Activated T-cell treated with anti-CD3 and anti-CD28 coated beads, Interleukin-2, amount 50 U/mL, for 1 hour (primary cell): ENCODE results near the gene EIF3I.
"Not testable (repeated sequence)": the region's sequence is repeated elsewhere in the genome, so short reads cannot be mapped to it uniquely, and the experiment has no call there.

Source experiments
- DNase-seq: peaks from one replicate; pipeline ENCODE4 v3.0.0-alpha.2; 2020

The EIF3I gene

DNA sequence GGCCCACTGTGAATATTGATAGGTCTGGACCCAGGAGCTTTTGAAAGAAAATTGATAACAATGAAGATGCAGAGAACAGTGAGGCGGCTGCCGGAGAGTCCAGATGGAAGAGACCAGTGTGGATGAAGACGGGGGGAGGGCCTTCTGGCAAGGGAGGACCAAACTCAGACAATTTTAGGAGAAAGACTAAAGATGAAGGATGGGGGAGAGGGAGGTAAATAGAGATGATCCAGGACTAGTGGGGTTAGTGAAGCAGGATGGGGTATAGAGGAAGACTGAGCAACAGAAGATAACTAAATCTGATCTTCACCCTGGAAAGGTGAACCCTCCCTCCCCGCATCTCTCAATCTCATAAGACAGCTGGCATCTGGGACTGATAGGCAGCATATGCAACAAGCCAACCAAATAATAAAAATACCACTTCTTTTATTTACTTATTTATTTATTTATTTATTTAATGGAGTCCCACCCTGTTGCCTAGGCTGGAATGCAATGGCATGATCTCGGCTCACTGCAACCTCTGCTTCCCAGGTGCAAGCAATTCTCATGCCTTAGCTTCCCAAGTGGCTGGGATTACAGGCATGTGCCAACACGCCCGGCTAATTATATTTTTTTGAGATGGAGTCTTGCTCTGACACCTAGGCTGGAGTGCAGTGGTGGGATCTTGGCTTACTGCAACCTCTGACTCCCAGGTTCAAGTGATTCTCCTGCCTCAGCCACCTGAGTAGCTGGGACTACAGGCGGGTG, 10.5 kb downstream of the EIF3I start:
- DNase-seq: no peak

DNA sequence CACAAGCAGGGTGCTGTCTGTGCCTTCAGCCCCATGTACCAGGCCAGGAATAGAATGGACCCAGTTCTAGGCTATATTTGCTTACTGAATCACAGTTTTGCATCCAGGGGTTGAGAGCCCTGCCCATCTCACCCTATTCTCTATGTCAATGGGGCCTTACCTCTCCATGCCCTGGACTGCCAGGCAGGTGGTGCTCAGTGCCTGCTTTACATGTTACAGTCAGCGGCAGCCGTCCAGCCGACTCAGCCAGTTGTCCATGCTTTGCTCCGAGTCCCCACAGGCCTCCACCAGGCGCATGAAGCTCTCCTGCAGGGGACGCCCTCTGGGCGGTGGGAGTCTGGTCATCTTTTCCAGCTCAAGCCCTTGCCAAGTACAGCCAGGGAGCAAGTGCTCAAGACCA, 12.6 kb downstream of the EIF3I start:
- DNase-seq: no peak

DNA sequence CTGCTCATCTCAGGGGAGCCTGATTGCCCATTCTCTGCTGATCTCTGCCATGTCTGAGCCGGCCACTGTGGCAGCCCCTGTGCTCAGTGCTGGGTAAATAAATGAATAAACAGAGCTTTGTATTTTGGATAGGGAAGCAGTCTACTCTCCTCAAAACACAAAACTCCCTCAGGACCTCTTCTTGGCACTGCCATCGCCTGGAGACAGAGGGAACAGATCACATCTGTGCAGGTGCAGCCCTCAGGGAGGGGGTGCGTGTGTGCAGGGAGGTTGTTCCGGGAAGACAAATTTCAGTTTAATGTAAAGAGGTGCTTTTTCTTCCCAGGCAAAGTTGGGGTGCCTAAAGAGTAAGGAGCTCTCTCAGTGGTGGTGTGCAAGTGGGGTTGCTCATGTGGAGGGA, 17.1 kb downstream of the EIF3I start:
- no peak for DNase-seq

DNA sequence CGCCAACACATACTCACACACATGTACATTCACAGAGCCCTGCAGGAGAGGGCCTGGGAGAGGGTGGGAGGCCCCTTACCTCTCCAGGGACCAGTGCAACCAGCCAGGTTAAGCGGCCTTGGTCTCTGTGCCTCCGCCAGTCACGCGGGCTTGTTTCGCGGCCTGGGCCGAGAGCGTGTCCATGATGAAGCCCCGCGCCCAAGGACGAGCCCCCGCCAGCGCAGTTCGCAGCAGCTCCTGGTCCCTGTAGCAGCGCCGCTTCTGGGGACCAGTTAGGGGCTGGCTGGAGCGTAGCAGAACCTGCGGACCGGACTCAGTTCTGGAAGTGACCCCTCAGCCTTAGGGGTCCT, 17.6 kb downstream of the EIF3I start:
- no peak for DNase-seq

DNA sequence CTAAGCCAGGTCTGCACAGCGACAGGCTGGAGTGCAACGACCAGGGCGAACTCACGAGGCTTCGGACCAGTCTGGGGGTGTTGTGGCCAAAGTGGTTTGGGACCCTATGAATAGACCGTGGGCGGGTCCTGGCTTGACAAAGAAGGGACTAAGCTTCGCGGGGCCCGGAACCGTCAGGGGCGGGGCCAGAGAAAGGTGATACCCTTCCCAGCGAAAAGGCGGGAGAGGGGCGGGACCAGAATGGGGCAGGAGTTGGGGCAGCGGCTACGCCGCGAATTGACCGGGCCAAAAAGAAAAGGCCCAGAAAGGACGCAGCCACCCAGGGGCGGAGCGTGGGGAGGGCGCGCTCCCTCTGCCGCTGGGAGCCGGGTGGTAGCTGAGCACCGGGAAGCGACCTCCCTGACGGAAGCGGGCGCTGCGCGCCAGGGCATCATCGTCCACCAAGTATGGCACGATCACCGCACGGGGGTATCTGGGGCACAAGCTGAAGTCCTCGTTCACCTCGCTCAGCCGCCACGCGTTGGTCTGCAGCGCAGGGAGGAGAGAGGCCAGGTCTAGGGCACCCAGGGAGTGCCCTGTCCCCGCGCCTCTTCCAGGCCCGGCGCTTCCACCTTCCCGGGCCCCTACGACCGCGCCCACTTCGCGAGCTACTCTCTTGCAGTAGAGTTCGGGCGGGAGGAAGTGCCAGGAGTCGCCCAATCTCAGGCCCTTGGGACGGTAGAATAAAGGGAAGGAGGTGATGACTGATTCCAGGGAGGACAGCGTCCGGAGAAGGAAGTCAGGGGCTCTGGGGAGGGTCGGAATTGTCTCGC, 18.1 kb downstream of the EIF3I start:
- DNase-seq: peak; percentile 76

DNA sequence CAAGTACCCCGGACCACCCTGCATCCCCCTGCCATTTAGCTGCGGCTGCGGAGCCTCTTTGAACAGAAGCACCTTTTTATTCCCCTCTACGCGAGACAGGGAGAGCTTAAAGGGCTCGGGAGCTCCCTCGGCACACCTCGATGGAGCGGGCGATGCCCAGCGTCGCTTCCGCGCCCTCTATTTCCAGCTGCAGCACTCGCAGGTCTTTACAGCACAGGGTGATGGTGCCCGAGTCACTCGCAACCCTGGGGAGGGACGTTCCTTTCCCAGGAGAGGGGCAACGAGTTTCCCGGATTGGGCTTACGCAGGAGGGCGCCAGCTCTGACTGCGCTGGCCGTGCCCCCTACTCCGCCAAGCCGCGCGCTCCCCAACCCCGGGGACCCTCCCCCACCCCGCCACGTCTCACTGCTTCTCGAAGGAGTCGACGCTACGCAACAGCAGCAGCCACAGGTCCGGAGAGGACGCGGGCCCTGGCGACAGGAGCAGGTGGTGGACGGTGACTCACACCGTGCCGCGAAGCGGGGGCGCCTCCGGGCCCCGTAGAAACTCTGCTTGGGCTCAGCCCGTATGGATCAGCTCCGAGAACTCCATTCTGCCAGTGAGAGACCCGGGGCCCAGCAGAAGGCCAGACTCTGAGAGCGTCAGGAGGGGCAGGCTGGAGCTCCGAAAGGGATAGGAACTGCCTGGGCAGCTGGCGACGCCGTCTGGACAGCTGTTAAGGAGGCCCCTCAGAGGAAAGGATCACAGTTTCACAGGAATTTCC, 19.0 kb downstream of the EIF3I start:
- DNase-seq: peak; percentile 63

DNA sequence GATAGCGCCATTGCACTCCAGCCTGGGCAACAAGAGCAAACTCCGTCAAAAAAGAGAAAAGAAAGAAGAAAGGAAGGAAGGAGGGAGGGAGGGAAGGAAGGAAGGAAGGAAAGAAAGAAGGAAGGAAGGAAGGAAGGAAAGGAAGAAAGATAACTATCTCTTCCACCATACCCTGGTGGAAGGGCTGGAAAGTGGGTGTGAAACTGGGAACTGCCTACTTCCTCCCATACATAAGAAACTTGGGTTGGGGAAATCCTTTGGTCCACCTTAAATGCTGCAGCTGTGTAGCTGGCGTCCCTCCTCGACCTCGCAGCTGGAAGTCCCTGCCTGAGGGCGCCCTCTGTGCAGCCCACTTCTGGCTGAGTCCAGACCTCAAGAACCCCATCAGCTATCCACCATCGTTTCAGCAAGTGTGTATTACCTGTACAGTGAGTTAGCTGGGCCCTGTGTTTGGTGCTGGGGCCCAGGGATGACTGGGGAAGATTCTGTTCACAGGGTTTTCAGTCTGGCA, 20.2 kb downstream of the EIF3I start:
- DNase-seq: no peak

DNA sequence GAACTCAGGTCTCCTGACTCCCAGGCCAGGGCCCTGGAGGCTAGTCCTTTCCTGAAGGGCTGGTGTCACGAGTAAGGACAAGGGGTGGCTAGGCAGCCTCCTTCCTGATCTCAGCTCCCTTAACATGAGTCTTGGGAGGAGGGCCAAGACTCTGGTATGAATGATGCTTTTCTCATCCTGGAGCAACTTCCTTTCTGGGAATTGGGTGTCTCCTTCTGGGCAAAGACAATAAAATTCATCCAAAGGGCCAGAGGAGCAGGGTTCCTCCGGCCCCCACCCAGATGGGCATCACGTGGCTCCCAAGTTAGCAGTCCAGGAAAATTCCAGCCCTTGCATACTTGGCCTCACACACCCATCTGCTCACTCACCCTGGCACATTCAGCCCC, 24.7 kb downstream of the EIF3I start, which contains the start of gene FAM167B:
TSS of gene FAM167B (plus strand) at position 335 of the 386 bp plus-strand sequence. CDS start 200 bp downstream, outside the sequence.
- no peak for DNase-seq

DNA sequence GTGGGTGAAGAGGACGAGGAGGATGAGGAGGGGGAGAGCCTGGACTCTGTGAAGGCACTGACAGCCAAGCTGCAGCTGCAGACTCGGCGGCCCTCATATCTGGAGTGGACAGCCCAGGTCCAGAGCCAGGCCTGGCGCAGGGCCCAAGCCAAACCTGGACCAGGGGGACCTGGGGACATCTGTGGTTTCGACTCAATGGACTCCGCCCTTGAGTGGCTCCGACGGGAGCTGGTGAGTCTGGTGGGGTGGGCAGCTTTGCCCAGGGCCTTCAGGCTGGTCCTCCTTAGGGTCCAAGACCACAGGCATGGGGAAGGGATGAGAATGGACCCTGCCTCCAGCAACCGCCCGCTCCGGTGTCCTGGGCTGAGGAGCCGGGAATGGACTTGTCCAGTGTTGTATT, 25.2 kb downstream of the EIF3I start:
- no peak for DNase-seq

DNA sequence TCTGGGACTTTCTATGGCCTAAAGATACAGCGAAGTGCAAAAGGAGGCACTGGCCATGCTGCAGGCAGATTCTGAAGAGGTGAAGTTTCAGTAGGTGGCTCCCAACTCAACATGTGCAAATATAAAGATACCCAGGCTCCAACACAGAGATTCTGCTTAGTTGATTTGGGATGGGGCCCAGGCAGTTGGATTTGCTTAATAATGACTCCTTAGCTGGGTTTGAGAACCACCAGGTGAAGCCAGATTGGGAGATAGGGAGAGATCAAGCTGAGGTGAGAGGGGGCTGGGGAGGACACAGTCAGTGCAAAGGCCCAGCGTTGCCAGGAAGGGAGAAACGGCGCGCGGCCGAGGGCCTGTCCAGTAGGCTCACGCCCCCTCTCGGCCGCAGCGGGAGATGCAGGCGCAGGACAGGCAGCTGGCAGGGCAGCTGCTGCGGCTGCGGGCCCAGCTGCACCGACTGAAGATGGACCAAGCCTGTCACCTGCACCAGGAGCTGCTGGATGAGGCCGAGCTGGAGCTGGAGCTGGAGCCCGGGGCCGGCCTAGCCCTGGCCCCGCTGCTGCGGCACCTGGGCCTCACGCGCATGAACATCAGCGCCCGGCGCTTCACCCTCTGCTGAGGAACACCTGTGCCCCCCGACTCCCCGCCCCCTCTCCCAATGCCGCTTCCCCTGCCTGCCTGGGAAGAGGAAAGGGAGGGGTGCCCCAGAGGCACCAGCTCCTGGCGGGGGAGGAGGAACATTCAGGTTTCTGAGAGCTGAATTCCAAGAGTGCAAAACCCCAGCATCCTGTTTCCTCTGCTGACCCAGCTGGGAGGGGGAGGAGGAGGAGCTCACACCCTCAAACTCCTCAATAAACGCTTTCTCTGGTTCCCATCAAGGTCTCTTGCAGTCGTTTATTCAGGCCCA, 26.0 kb downstream of the EIF3I start:
- peak; percentile 77 for DNase-seq

DNA sequence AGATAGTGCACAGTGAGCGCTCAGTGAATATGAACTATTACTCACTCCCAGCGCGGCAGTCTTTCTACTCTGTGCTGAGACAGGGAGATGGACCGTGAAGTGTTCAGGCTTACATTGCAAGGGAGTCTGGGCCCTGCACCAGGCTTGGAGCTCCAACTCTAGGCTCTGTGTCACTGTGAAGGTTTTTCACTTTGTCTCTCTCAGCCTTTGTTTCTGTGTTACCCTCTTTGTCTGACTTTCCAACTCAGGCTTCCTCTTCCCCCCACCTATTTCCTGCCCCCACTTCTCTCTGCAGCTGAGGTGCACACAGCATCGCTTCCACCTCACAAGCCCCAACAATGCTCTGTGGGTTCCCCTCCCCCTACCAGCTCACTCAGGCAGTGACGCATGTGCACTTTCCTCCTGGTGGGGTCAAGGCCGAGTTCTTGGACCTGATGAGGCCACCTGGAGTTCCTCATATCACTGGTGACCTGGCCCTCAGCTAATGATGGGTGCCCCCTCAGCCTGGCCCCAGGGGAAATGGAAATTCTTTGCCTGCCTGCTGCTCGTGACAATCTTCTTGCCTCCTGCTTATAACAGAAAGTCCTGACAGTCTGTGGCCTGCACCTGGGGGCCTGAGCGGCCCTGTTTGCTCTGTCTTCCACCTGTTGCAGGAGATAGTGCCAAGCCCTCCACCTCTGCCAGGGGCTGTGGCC, 27.8 kb downstream of the EIF3I start:
- DNase-seq: peak; percentile 80

DNA sequence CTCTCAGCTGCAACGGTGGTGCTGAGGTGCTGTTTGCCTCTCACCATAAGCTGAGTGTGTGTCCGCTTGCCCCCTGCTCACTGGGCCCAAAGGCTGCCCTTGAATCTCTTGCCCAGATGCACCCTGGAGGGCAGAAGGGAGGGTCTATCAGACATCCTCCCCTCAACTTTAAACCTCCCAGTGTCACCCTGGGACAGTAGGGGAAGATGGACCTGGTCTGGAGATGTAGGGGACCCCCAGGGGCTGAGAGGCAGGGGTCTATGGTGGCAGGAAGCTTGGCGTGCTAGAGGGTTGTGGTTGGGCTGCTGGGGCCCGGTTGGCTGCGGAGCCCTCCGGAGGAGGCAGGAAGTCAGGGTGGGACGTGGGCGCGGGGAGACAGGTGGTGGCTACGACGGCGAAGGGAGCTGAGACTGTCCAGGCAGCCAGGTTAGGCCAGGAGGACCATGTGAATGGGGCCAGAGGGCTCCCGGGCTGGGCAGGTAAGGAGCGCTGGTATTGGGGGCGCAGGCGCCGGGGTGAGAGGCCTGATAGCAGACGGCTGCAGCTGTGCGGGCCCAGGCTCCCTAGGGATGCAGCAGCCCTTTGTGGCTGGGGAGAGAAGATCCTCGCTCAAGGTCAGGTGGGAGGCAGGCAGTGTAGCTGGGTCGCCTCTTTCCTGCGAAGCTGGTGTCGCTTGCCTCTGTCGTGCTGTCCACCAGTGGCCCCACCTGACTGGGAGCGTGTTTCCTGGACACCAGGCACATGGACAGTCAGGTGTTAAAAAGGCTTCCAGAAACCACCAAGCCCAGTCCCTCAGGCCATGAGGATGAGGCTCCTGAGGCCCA, 28.9 kb downstream of the EIF3I start, which contains the start of gene LCK:
TSS of gene LCK (plus strand) at position 373 of the 824 bp plus-strand sequence. CDS start 23,065 bp downstream, outside the sequence.
- DNase-seq: peak; percentile 62

DNA sequence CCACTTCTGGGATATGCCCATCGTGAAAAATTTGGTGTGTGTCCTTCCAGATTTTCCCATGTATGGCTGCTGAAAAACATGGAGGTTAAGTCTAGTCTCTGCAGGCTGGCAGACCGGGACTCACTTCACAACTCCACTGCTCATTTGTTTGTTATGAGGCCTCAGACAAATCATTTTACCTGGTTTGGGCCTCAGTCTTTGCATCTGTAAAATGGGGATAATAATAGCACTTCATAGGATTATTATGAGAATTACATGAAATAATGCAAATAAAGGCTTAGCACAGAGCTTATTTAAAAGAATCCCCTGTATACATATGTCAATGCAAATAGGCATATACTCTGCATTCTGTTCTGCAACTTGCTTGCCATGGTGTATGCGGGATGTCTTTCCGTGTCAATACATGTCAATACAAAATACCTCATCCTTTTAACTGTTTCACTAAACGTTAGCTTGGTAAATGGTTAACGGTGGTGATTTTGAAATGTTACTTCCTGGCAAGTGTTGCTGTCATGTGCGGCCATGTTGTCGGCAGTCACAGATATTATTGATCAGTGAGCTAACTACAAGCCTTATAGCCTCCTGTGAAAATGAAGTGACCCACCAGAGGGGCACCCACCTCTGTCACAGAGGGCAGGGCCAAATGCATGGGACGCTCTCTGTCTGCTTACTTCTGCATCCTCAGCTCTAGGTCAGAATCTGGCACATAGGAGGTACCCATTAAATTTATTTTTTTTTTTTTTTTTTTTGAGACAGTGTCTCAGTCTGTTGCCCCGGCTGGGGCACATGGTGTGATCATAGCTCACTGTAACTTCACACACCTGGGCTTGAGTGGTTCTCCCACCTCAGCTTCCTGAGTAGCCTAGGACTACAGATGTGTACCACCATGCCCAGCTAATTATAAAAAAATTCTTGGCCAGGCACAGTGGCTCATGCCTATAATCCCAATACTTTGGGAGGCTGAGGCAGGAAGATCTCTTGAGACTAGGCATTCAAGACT, 33.2 kb downstream of the EIF3I start:
- peak; percentile 56 for DNase-seq

DNA sequence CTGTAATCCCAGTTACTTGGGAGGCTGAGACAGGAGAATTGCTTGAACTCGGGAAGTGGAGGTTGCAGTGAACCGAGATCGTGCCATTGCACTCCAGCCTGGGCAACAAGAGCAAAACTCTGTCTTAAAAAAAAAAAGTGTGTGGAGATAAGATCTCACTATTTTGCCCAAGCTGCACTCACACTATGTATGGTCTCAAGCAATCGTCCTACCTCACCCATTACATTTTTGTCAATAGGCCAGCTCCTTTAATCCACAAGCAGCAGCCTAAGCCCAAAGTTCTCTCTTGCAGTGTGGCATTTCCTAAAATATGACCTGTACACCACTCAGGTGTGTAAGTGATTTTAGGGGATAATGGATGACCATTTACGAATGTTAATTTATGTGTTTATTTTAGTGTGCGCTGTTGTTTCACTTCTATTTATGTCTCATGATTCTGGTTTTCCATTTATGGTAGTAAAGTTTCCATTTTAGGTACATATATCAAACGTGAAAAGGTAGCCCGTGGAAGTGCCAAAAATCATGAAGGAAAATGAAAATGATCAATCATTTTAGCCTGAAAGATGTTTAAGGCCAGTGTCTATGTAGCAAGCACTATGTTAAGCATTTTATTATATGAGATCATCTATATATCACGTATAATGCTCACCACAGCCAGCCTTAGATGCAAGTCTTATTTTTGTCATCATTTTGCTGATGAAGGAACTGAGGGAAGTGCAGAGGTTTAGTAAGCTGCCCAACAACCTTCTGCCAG, 34.4 kb downstream of the EIF3I start:
- no peak for DNase-seq

DNA sequence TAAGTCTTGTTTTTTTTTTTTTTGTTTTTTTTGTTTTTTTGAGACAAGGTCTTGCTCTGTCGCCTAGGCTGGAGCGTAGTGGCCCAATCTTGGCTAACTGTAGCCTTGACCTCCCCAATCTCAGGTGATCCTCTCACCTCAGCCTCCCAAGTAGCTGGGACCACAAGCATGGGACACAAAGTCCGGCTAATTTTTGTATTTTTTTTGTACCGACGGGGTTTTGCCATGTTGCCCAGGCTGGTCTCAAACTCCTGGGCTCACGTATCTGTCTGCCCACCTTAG, 35.0 kb downstream of the EIF3I start:
- DNase-seq: no peak

DNA sequence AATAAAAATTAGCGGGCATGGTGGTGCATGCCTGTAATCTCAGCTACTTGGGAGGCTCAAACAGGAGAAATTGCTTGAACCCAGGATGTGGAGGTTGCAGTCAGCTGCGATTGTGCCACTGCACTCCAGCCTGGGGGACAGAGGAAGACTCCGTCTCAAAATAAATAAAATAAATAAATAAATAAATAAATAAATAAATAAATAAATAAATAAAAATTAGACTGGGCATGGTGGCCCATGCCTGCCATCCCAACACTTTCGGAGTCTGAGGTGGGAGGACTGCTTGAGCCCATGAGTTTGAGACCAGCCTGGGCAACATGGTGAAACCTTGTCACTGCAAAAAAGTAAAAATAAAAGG, 41.0 kb downstream of the EIF3I start:
- DNase-seq: not testable (repeated sequence)

DNA sequence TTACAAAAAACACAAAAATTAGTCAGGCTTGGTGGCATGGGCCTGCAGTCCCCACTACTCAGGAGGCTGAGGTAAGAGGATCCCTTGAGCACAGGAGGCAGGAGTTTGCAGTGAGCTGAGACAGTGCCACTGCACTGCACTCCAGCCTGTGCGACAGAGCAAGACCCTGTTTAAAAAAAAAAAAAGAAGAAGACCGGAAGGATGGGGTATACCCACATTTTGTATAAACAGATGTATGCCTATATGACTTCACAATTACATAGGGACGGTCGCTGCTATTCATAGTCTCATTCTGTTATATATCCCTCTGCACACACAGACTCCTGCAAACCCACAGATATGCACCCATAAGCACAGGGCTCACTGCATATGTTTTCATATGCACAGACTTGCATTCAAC, 41.5 kb downstream of the EIF3I start:
- DNase-seq: no peak

DNA sequence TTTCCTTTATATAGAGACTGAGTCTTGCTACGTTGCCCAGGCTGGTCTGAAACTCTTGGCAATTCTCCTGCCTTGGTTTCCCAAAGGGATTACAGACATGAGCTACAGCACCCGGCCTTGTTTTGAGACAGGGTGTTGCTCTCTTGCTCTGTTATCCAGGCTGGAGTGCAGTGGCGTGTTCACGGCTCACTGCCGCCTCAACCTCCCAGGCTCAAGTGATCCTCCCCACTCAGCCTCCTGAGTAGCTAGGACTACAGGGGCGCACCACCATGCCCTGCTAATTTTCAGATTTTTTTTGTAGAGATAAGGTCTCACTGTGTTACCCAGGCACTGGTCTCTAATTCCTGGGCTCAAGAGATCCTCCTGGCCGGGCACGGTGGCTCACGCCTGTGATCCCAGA, 43.6 kb downstream of the EIF3I start:
- DNase-seq: no peak
